Kidney epithelial cell (primary cell): ENCODE measurements around the gene MTHFD1L. TPM values are rescaled to one million over a fixed set of nuclear protein-coding genes. Genes with fewer than 3 reads are reported as not detected.

Experiments used
- DNase-seq: peaks from one replicate; pipeline ENCODE4 v3.0.0-alpha.2; 2010; ENCODE audit warnings: low read depth
- H3K27me3 ChIP-seq: 2 replicates; pipeline ENCODE4 v1.6.0; 2011; ENCODE audit warnings: low read length; ENCODE audit not compliant: control insufficient read depth, insufficient read depth
- H3K36me3 ChIP-seq: 2 replicates; pipeline ENCODE4 v1.5.1; 2011; ENCODE audit warnings: low read length; ENCODE audit not compliant: control insufficient read depth, insufficient read depth
- H3K4me3 ChIP-seq: 2 replicates; pipeline ENCODE4 v1.5.1; 2011; ENCODE audit warnings: low read depth, mild to moderate bottlenecking, control low read depth, low read length
- CTCF ChIP-seq: IDR thresholded peaks from 2 replicates; pipeline ENCODE4 v1.5.1; 2011; ENCODE audit warnings: mild to moderate bottlenecking, moderate library complexity, low read length, control low read depth, inconsistent platforms; ENCODE audit not compliant: insufficient read depth, poor library complexity, severe bottlenecking
- total RNA-seq: library from RNA; depleted of rRNA; stranded (reverse); fragments of >200 nt; gene quantifications from 2 replicates; pipeline ENCODE4 v1.2.3, GENCODE V29; 2015

MTHFD1L gene
- total RNA-seq, 1 donor from 2014 or later = 116 TPM

DNA sequence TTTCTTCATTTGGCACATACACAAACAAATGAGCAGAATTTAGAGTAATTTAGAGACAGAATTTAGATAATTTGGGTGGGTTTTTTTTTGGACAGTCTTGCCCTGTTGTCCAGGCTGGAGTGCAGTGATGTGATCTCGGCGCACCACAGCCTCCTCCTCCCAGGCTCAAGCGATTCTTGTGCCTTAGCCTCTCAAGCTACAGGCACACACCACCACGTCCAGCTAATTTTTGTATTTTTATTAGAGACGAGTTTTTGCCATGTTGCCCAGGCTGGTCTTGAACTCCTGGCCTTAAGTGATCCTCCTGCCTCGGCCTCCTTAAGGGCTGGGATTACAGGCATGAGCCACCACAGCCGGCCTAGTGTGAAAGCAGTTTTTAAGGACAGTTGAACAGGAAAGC lies 127.8 kb downstream of the MTHFD1L start:
- TF ChIP-seq CTCF = no peak
- Histone ChIP-seq H3K4me3 (no peak overlapping the region), H3K27me3 (no peaks in the 10 kb centered on the region), H3K36me3 (no peaks in the 10 kb centered on the region)
- DNase-seq = no peak

DNA sequence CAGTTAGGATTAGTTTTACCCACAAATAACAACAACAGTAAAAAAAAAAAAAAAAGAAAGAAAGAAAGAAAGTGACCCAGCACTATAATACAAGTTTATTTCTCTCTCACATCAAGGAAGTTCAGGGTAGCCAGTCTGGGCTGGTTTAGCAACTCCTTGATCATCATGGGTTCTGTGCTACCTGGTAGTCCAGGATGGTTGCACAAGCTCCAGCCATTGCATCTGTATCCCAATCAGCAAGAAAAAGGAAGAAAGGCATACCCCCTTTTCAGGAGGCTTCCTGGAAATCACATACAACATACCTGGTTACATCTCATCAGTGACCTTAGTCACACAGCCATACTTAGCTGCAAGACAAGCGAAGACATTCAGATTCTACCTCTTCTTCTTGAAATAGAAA lies 128.5 kb downstream of the MTHFD1L start:
- DNase-seq = no peak
- no peak for TF ChIP-seq CTCF
- Histone ChIP-seq H3K27me3 (no peaks in the 10 kb centered on the region), H3K4me3 (no peak overlapping the region), H3K36me3 (no peaks in the 10 kb centered on the region)

GRCh38 chr6:150996968-150997367 lies 131.5 kb downstream of the MTHFD1L start:
- TF ChIP-seq CTCF = no peak
- H3K36me3 ChIP-seq = no peaks in the 10 kb centered on the region

GRCh38 chr6:150999107-150999506 lies 133.6 kb downstream of the MTHFD1L start:
- Histone ChIP-seq H3K36me3 (no peaks in the 10 kb centered on the region), H3K4me3 (no peak overlapping the region), H3K27me3 (no peaks in the 10 kb centered on the region)
- TF ChIP-seq CTCF = no peak
- DNase-seq = no peak

More at GRCh38 chr6:150996968-150997367, 131.5 kb downstream of the MTHFD1L start:
- DNase-seq = no peak
- H3K27me3 ChIP-seq = no peaks in the 10 kb centered on the region
- no peak overlapping the region for H3K4me3 ChIP-seq

GRCh38 chr6:150999576-150999975 lies 134.1 kb downstream of the MTHFD1L start:
- Histone ChIP-seq H3K36me3 (no peaks in the 10 kb centered on the region), H3K27me3 (no peaks in the 10 kb centered on the region), H3K4me3 (no peak overlapping the region)
- no peak for TF ChIP-seq CTCF
- no peak for DNase-seq

GRCh38 chr6:151001387-151002056 lies 136.0 kb downstream of the MTHFD1L start:
- no peaks in the 10 kb centered on the region for H3K27me3 ChIP-seq
- H3K4me3 ChIP-seq = no peak overlapping the region
- TF ChIP-seq CTCF = no peak
- H3K36me3 ChIP-seq = no peaks in the 10 kb centered on the region
- no peak for DNase-seq
